ENCODE results near the gene CX3CR1.

CX3CR1 gene

GRCh38 chr3:39222462-39222861, 57.4 kb downstream of the CX3CR1 start:
- Histone ChIP-seq H3K36me3 (ENCODE audit: control insufficient read depth, insufficient read depth, low read length) (no peaks in the 10 kb centered on the region), H3K27me3 (ENCODE audit: control insufficient read depth, insufficient read depth, low read length) (no peaks in the 10 kb centered on the region), H3K9ac (ENCODE audit: low read depth, low read length) (no peak overlapping the region), H3K4me1 (ENCODE audit: control insufficient read depth, insufficient read depth, low read length) (no peaks in the 10 kb centered on the region), H3K9me3 (ENCODE audit: control insufficient read depth, insufficient read depth, low read length) (no peaks in the 10 kb centered on the region; the same call in 1 of the 2 replicates), H3K27ac (ENCODE audit: low read depth, low read length) (no peak overlapping the region), H3K4me3 (ENCODE audit: low read depth, low read length) (no peak overlapping the region)

- Histone ChIP-seq H3K4me1 (ENCODE audit: control insufficient read depth, insufficient read depth, low read length) (no peaks in the 10 kb centered on the region), H3K36me3 (ENCODE audit: control insufficient read depth, insufficient read depth, low read length) (no peaks in the 10 kb centered on the region), H3K27ac (ENCODE audit: low read depth, low read length) (no peak overlapping the region), H3K4me3 (ENCODE audit: low read depth, low read length) (no peak overlapping the region), H3K9me3 (ENCODE audit: control insufficient read depth, insufficient read depth, low read length) (no peaks in the 10 kb centered on the region), H3K27me3 (ENCODE audit: control insufficient read depth, insufficient read depth, low read length) (no peaks in the 10 kb centered on the region), H3K9ac (ENCODE audit: low read depth, low read length) (no peak overlapping the region)
Observed at GRCh38 chr3:39221141-39221530, 58.7 kb downstream of the CX3CR1 start.

- Histone ChIP-seq H3K27ac (ENCODE audit: low read depth, low read length) (no peak overlapping the region), H3K4me1 (ENCODE audit: control insufficient read depth, insufficient read depth, low read length) (no peaks in the 10 kb centered on the region), H3K27me3 (ENCODE audit: control insufficient read depth, insufficient read depth, low read length) (no peaks in the 10 kb centered on the region), H3K9ac (ENCODE audit: low read depth, low read length) (no peak overlapping the region), H3K9me3 (ENCODE audit: control insufficient read depth, insufficient read depth, low read length) (no peaks in the 10 kb centered on the region), H3K4me3 (ENCODE audit: low read depth, low read length) (no peak overlapping the region), H3K36me3 (ENCODE audit: control insufficient read depth, insufficient read depth, low read length) (no peaks in the 10 kb centered on the region)
Observed at GRCh38 chr3:39220407-39221140, 59.3 kb downstream of the CX3CR1 start.

GRCh38 chr3:39219702-39220101, 60.1 kb downstream of the CX3CR1 start:
- Histone ChIP-seq H3K9me3 (ENCODE audit: control insufficient read depth, insufficient read depth, low read length) (no peaks in the 10 kb centered on the region), H3K36me3 (ENCODE audit: control insufficient read depth, insufficient read depth, low read length) (no peaks in the 10 kb centered on the region), H3K9ac (ENCODE audit: low read depth, low read length) (no peak overlapping the region), H3K27ac (ENCODE audit: low read depth, low read length) (no peak overlapping the region), H3K4me1 (ENCODE audit: control insufficient read depth, insufficient read depth, low read length) (no peaks in the 10 kb centered on the region), H3K27me3 (ENCODE audit: control insufficient read depth, insufficient read depth, low read length) (no peaks in the 10 kb centered on the region), H3K4me3 (ENCODE audit: low read depth, low read length) (no peak overlapping the region)

- Histone ChIP-seq H3K27me3 (ENCODE audit: control insufficient read depth, insufficient read depth, low read length) (no peaks in the 10 kb centered on the region), H3K27ac (ENCODE audit: low read depth, low read length) (no peak overlapping the region), H3K9me3 (ENCODE audit: control insufficient read depth, insufficient read depth, low read length) (no peaks in the 10 kb centered on the region), H3K36me3 (ENCODE audit: control insufficient read depth, insufficient read depth, low read length) (no peaks in the 10 kb centered on the region), H3K4me3 (ENCODE audit: low read depth, low read length) (no peak overlapping the region), H3K9ac (ENCODE audit: low read depth, low read length) (no peak overlapping the region), H3K4me1 (ENCODE audit: control insufficient read depth, insufficient read depth, low read length) (peaks cover 8% of the 10 kb centered on the region)
Observed at GRCh38 chr3:39216176-39216790, 63.6 kb downstream of the CX3CR1 start.

- Histone ChIP-seq H3K4me3 (ENCODE audit: low read depth, low read length) (no peak overlapping the region), H3K27me3 (ENCODE audit: control insufficient read depth, insufficient read depth, low read length) (no peaks in the 10 kb centered on the region), H3K36me3 (ENCODE audit: control insufficient read depth, insufficient read depth, low read length) (no peaks in the 10 kb centered on the region), H3K4me1 (ENCODE audit: control insufficient read depth, insufficient read depth, low read length) (peaks cover 16% of the 10 kb centered on the region), H3K9me3 (ENCODE audit: control insufficient read depth, insufficient read depth, low read length) (no peaks in the 10 kb centered on the region), H3K27ac (ENCODE audit: low read depth, low read length) (no peak overlapping the region), H3K9ac (ENCODE audit: low read depth, low read length) (no peak overlapping the region)
Observed at GRCh38 chr3:39213613-39214012, 66.2 kb downstream of the CX3CR1 start.

All from HUES48 (cell line).